Keratinocyte (primary cell): ENCODE data around the gene UBR3. TPM values are rescaled to one million over a fixed set of nuclear protein-coding genes. Genes with fewer than 3 reads are reported as not detected.

Experiments
- DNase-seq: peaks from one replicate; pipeline ENCODE4 v3.0.0-alpha.2; 2011; ENCODE audit warnings: low read depth, missing footprints, low spot score
- FAIRE-seq: peaks from 2 replicates; lab custom pipeline; 2011; peaks lifted over from hg19 to GRCh38; lab: Jason Lieb, UNC
- H2AFZ ChIP-seq: 2 replicates; pipeline ENCODE4 v1.6.0; 2012; ENCODE audit warnings: low read length, control low read depth, inconsistent platforms; ENCODE audit not compliant: control insufficient read depth
- H3K27ac ChIP-seq: 2 replicates; pipeline ENCODE4 v1.5.1; 2011; ENCODE audit warnings: low read length; ENCODE audit not compliant: control insufficient read depth, insufficient read depth
- H3K27me3 ChIP-seq: 3 replicates; pipeline ENCODE4 v1.6.0; 2011; ENCODE audit warnings: low read length; ENCODE audit not compliant: control insufficient read depth, insufficient read depth; ENCODE audit errors: extremely low read depth
- H3K36me3 ChIP-seq, 2 experiments: 2 replicates in 1 of 2; 3 replicates in 1 of 2; pipeline ENCODE4 v1.5.1; 2011; ENCODE audit warnings: low read length in 2 of 2, mild to moderate bottlenecking in 1 of 2; ENCODE audit not compliant: control insufficient read depth in 2 of 2, insufficient read depth in 2 of 2; ENCODE audit errors: extremely low read depth in 1 of 2
- H3K4me1 ChIP-seq: 3 replicates; pipeline ENCODE4 v1.5.1; 2011; ENCODE audit warnings: low read length; ENCODE audit not compliant: control insufficient read depth, insufficient read depth; ENCODE audit errors: extremely low read depth
- H3K4me2 ChIP-seq: 3 replicates; pipeline ENCODE4 v1.6.0; 2011; ENCODE audit warnings: low read depth, low read length; ENCODE audit not compliant: control insufficient read depth, insufficient read depth; ENCODE audit errors: extremely low read depth
- H3K4me3 ChIP-seq, 3 experiments: fragments of 200-600 bp in 1 of 3; sonication (generic) in 1 of 3; 2 replicates in 2 of 3; 3 replicates in 1 of 3; pipeline ENCODE4 v1.5.1; 2011 to 2016; ENCODE audit warnings: low read length in 3 of 3, mild to moderate bottlenecking in 3 of 3, control low read depth in 2 of 3, inconsistent platforms in 1 of 3, low read depth in 1 of 3, mixed read lengths in 1 of 3, mixed run types in 1 of 3, moderate library complexity in 1 of 3; ENCODE audit not compliant: control insufficient read depth in 2 of 3, insufficient read depth in 2 of 3; ENCODE audit errors: extremely low read depth in 1 of 3
- H3K79me2 ChIP-seq: 2 replicates; pipeline ENCODE4 v1.6.0; 2012; ENCODE audit warnings: low read length; ENCODE audit not compliant: control insufficient read depth, insufficient read depth
- H3K9ac ChIP-seq: 3 replicates; pipeline ENCODE4 v1.6.0; 2011; ENCODE audit warnings: low read length; ENCODE audit not compliant: control insufficient read depth, insufficient read depth; ENCODE audit errors: extremely low read depth
- H3K9me1 ChIP-seq: 3 replicates; pipeline ENCODE4 v1.6.0; 2011; ENCODE audit warnings: low read length; ENCODE audit not compliant: control insufficient read depth, insufficient read depth; ENCODE audit errors: extremely low read depth
- H3K9me3 ChIP-seq: 2 replicates; pipeline ENCODE4 v1.5.1; 2012; ENCODE audit warnings: low read depth, low read length; ENCODE audit not compliant: control insufficient read depth
- H4K20me1 ChIP-seq: 3 replicates; pipeline ENCODE4 v1.6.0; 2011; ENCODE audit warnings: low read length; ENCODE audit not compliant: control insufficient read depth, insufficient read depth; ENCODE audit errors: extremely low read depth
- CTCF ChIP-seq, 3 experiments: IDR thresholded peaks in 1 of 3; conservative IDR thresholded peaks in 1 of 3; optimal IDR thresholded peaks in 1 of 3; 2 replicates in 2 of 3; 3 replicates in 1 of 3; pipeline versions ENCODE3 to v1.5.1; 2011; ENCODE audit warnings: low read length in 3 of 3, mild to moderate bottlenecking in 3 of 3, moderate library complexity in 2 of 3, control low read depth in 1 of 3, inconsistent platforms in 1 of 3; ENCODE audit not compliant: insufficient read depth in 2 of 3; ENCODE audit errors: extremely low read depth in 1 of 3
- EZH2 ChIP-seq: IDR thresholded peaks from one replicate; pipeline ENCODE4 v1.6.1; 2012; ENCODE audit warnings: inconsistent platforms, mild to moderate bottlenecking, low read length, moderate library complexity
- dilution Hi-C: fragments of 300-500 bp; cut with MboI; formaldehyde crosslinking; loops from one replicate; pipeline ENCODE4 v1.7.0; 2020; ENCODE audit warnings: low sequenced_read_pairs; ENCODE audit not compliant: extremely low pct_ligation_motif_present
- polyA plus RNA-seq, 5 experiments: library from polyadenylated mRNA; depleted of rRNA in 3 of 5; stranded (reverse) in 3 of 5; stranded (forward) in 1 of 5; unstranded in 1 of 5; fragments of >200 nt; gene quantifications; 1 replicate in 1 of 5; 2 replicates in 3 of 5; 3 replicates in 1 of 5; pipeline versions ENCODE4 v1.2.1 to v1.2.3, GENCODE V29; 2011 to 2012; ENCODE audit warnings: missing spikeins in 2 of 5, low read depth in 1 of 5, low replicate concordance in 1 of 5

UBR3 gene
- polyA plus RNA-seq, 1 donor (not counting 4 experiments of a cell fraction or from before 2014, with no cell fraction given), result 14.7 TPM

- Histone ChIP-seq H3K9me3 (no peaks in the 10 kb centered on the region), H3K27me3 (no peaks in the 10 kb centered on the region), H3K4me1 (no peaks in the 10 kb centered on the region), H3K27ac (no peak overlapping the region), H3K9me1 (no peaks in the 10 kb centered on the region), H3K36me3 (no peaks in the 10 kb centered on the region), H3K4me3 (no peak overlapping the region), H2AFZ (no peak overlapping the region), H3K9ac (no peak overlapping the region), H3K4me2 (no peak overlapping the region), H3K79me2 (no peaks in the 10 kb centered on the region), H4K20me1 (no peaks in the 10 kb centered on the region)
- DNase-seq, result no peak
- dilution Hi-C loops, result no loop called here
- FAIRE-seq, result peak; percentile 62
- no peak for TF ChIP-seq CTCF (optimal IDR thresholded peaks at IDR 0.05 in 1 of 3, IDR thresholded peaks at IDR 0.05 in 1 of 3, conservative IDR thresholded peaks at IDR 0.05 in 1 of 3; ENCODE audit: extremely low read depth in 1 of 3, insufficient read depth in 2 of 3, low read length in 3 of 3)
- no peak for TF ChIP-seq EZH2
Observed at GRCh38 chr2:170022692-170023091, 195.4 kb downstream of the UBR3 start.

GRCh38 chr2:170024721-170025120, 197.5 kb downstream of the UBR3 start:
- H3K27ac ChIP-seq, result no peak overlapping the region
- dilution Hi-C loops, result no loop called here
- H3K9ac ChIP-seq, result no peak overlapping the region
- no peaks in the 10 kb centered on the region for H3K4me1 ChIP-seq
- H3K4me2 ChIP-seq, result no peak overlapping the region
- H3K4me3 ChIP-seq, result no peak overlapping the region
- H2AFZ ChIP-seq, result no peak overlapping the region
- H3K9me1 ChIP-seq, result no peaks in the 10 kb centered on the region
- H3K36me3 ChIP-seq, result no peaks in the 10 kb centered on the region
- DNase-seq, result no peak
- no peaks in the 10 kb centered on the region for H3K27me3 ChIP-seq
- no peaks in the 10 kb centered on the region for H4K20me1 ChIP-seq
- no peaks in the 10 kb centered on the region for H3K9me3 ChIP-seq
- no peaks in the 10 kb centered on the region for H3K79me2 ChIP-seq
- TF ChIP-seq CTCF (optimal IDR thresholded peaks at IDR 0.05 in 1 of 3, IDR thresholded peaks at IDR 0.05 in 1 of 3, conservative IDR thresholded peaks at IDR 0.05 in 1 of 3; ENCODE audit: extremely low read depth in 1 of 3, insufficient read depth in 2 of 3, low read length in 3 of 3) (no peak), EZH2 (no peak)
- FAIRE-seq, result no peak
